Coronary artery (tissue), 2 donors: ENCODE results near the gene GRID2.

Experiments
- DNase-seq: peaks from one replicate; pipeline ENCODE4 v3.0.0-alpha.2; 2017; ENCODE audit warnings: low spot score
- H3K27ac ChIP-seq, 2 donors: fragments of 200-600 bp; sonication (generic); one replicate each; pipeline ENCODE4 v1.5.1; 2016 to 2019
- H3K4me3 ChIP-seq: fragments of 200-600 bp; sonication (generic); 2 replicates; pipeline ENCODE4 v1.5.1; 2016; ENCODE audit warnings: mild to moderate bottlenecking, moderate library complexity
- TF ChIP-seq, protein P1 (sequence below): fragments of 200-600 bp; sonication (generic); IDR thresholded peaks from one replicate; pipeline ENCODE4 v1.5.1; 2019; ENCODE audit warnings: antibody characterized with exemption

The GRID2 gene

DNA sequence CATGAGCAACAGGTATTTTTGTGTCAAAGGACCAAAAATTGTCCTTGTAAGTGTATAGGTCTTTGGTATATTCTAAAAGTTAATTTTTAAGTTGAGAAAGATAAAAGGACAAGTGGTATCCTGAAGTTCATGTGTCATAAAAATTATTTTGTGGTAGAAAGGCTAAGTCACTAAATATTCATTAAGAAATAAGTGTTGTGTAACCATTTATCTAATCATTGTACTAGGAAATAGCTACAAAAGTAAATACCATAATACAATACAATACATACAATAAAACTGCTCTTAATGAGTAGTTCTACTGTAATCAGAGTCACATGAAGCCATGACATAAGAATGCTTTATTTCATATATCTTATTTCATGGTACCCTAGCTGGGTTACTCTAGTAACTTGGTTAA lies 1442.3 kb downstream of the GRID2 start:
- DNase-seq = no peak
- H3K4me3 ChIP-seq = no peak overlapping the region
- TF ChIP-seq, protein P1, sequence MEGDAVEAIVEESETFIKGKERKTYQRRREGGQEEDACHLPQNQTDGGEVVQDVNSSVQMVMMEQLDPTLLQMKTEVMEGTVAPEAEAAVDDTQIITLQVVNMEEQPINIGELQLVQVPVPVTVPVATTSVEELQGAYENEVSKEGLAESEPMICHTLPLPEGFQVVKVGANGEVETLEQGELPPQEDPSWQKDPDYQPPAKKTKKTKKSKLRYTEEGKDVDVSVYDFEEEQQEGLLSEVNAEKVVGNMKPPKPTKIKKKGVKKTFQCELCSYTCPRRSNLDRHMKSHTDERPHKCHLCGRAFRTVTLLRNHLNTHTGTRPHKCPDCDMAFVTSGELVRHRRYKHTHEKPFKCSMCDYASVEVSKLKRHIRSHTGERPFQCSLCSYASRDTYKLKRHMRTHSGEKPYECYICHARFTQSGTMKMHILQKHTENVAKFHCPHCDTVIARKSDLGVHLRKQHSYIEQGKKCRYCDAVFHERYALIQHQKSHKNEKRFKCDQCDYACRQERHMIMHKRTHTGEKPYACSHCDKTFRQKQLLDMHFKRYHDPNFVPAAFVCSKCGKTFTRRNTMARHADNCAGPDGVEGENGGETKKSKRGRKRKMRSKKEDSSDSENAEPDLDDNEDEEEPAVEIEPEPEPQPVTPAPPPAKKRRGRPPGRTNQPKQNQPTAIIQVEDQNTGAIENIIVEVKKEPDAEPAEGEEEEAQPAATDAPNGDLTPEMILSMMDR = no peak
- no peak overlapping the region for H3K27ac ChIP-seq

- no peak overlapping the region for H3K27ac ChIP-seq
- DNase-seq = no peak
- TF ChIP-seq, protein P1 = no peak
- no peak overlapping the region for H3K4me3 ChIP-seq
These were observed 1443.5 kb downstream of the GRID2 start for GRCh38 chr4:93747220-93747619.

DNA sequence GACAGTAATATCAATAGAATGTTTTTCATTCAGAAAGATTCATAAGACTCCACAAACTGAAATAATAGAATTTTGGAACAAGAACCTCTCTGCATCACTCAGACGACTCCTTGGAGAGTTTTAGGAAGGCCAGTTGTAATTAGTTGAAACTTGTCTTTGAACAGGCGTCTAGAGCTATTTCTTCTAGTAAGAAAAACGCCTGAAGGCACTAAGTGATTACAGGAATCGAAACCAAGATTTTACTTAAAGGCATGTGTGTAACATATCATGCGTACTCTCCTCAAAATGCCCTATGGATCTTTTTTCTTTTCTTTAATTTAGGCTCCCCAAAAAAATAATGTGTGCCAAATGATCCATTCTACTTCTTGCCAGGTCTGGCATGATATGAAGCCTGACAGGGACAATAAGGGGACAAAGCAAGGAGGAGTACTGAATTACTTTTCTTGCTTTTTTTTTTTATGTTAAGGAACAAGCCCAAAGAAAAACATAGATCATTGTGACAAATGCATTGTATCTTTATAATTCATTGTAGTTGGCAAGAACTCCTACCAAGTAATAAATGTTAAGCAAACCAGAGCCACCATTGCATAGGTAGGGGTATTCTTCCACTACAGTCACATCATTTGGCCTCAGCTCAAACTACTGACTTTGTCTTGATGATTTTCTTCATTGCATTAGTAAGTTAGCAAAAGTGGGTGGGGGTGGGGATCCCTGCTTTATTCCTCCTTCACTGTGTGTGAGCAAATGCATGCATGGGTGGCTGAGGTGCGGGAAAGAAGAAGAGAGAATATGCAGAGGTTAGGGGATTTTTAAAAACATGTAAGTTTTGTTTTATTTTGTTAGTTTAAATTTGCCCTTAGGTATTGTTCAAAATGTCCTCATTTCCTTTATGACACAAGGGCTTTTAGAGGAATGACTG lies 1444.9 kb downstream of the GRID2 start:
- TF ChIP-seq, protein P1 = no peak
- H3K4me3 ChIP-seq = no peak overlapping the region
- H3K27ac ChIP-seq = no peak overlapping the region
- no peak for DNase-seq

- Histone ChIP-seq H3K27ac (no peak overlapping the region), H3K4me3 (no peak overlapping the region)
- TF ChIP-seq, protein P1 = no peak
- no peak for DNase-seq
These were observed 1445.6 kb downstream of the GRID2 start for GRCh38 chr4:93749292-93749761.

- DNase-seq = no peak
- no peak overlapping the region for H3K4me3 ChIP-seq
- TF ChIP-seq, protein P1 = no peak
- no peak overlapping the region for H3K27ac ChIP-seq
These were observed 1447.6 kb downstream of the GRID2 start for GRCh38 chr4:93751411-93751810.

- no peak overlapping the region for H3K4me3 ChIP-seq
- no peak for DNase-seq
- no peak overlapping the region for H3K27ac ChIP-seq
- TF ChIP-seq, protein P1 = no peak
These were observed 1452.3 kb downstream of the GRID2 start for GRCh38 chr4:93756101-93756500.

DNA sequence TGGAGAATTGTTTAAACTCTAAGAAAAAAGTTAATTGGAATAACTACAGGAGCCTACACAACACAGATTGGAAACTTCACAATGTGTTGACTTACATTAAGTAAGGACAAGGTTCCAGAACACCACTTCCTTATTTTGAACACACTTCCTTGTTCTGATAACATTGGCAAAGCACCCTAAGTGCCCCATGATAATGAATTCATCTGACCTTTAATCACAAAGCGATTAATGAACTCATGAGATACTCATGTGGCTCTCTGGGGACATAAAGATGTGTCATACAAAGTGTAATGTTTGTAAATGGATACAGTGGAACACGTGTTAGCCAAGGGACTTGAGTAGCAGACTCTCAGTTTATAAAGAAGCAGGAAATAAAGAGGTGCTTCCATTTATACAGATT lies 1455.7 kb downstream of the GRID2 start:
- TF ChIP-seq, protein P1 = no peak
- no peak overlapping the region for H3K27ac ChIP-seq
- DNase-seq = no peak
- no peak overlapping the region for H3K4me3 ChIP-seq
